Mesothelial cell of epicardium (in vitro differentiated cells): Measurements from ENCODE around the gene CCL25. TPM values are rescaled to one million over a fixed set of nuclear protein-coding genes. Genes with fewer than 3 reads are reported as not detected.

ENCODE experiments used
- DNase-seq, 2 experiments: peaks; one replicate each; pipeline ENCODE4 v3.0.0; 2021; ENCODE audit warnings: low spot score in 2 of 2; ENCODE audit not compliant: unreplicated experiment in 2 of 2
- H3K27ac Mint-ChIP-seq: 2 replicates; pipeline ENCODE4 v1.8.0; 2021; ENCODE audit warnings: mixed read lengths
- H3K27me3 Mint-ChIP-seq: 2 replicates; pipeline ENCODE4 v1.8.0; 2021; ENCODE audit warnings: low read depth, mixed read lengths
- H3K36me3 Mint-ChIP-seq: 2 replicates; pipeline ENCODE4 v1.8.0; 2021; ENCODE audit warnings: mixed read lengths
- H3K4me1 Mint-ChIP-seq: 2 replicates; pipeline ENCODE4 v1.8.0; 2021; ENCODE audit warnings: mixed read lengths
- H3K4me3 Mint-ChIP-seq: 2 replicates; pipeline ENCODE4 v1.8.0; 2021; ENCODE audit warnings: mild to moderate bottlenecking, moderate library complexity, mixed read lengths
- H3K9me3 Mint-ChIP-seq: 2 replicates; pipeline ENCODE4 v1.8.0; 2021; ENCODE audit warnings: mixed read lengths
- CTCF ChIP-seq: fragments of 200-600 bp; sonication (generic); IDR thresholded peaks from one replicate; pipeline ENCODE4 v1.5.0; 2021; ENCODE audit warnings: antibody characterized with exemption; ENCODE audit not compliant: unreplicated experiment
- total RNA-seq: library from RNA; stranded (reverse); gene quantifications from 3 replicates; pipeline ENCODE4 v1.2.1, GENCODE V29; 2021

The CCL25 gene
- total RNA-seq, 1 donor from 2014 or later = 0.42 TPM

GRCh38 chr19:8064911-8065874 is 12.6 kb downstream of the CCL25 start:
- Mint-ChIP-seq H3K36me3 (peaks cover 21% of the 10 kb centered on the region), H3K9me3 (peaks cover 5% of the 10 kb centered on the region), H3K27ac (no peak overlapping the region), H3K4me3 (no peak overlapping the region), H3K27me3 (no peaks in the 10 kb centered on the region), H3K4me1 (no peaks in the 10 kb centered on the region)
- no peak for DNase-seq
- no peak for TF ChIP-seq CTCF

GRCh38 chr19:8065875-8066261 is 13.3 kb downstream of the CCL25 start:
- peaks cover 23% of the 10 kb centered on the region for H3K36me3 Mint-ChIP-seq
- no peaks in the 10 kb centered on the region for H3K4me1 Mint-ChIP-seq
- H3K27me3 Mint-ChIP-seq = no peaks in the 10 kb centered on the region
- no peak overlapping the region for H3K27ac Mint-ChIP-seq
- no peak for TF ChIP-seq CTCF
- no peak for DNase-seq
- H3K9me3 Mint-ChIP-seq = peaks cover 8% of the 10 kb centered on the region
- no peak overlapping the region for H3K4me3 Mint-ChIP-seq

GRCh38 chr19:8069096-8069973 is 16.8 kb downstream of the CCL25 start:
- no peak overlapping the region for H3K4me3 Mint-ChIP-seq
- no peak overlapping the region for H3K27ac Mint-ChIP-seq
- no peak for DNase-seq
- no peaks in the 10 kb centered on the region for H3K4me1 Mint-ChIP-seq
- TF ChIP-seq CTCF = peak; percentile 86
- peaks cover 29% of the 10 kb centered on the region for H3K36me3 Mint-ChIP-seq
- peaks cover 12% of the 10 kb centered on the region for H3K9me3 Mint-ChIP-seq
- no peaks in the 10 kb centered on the region for H3K27me3 Mint-ChIP-seq

- H3K4me3 Mint-ChIP-seq = no peak overlapping the region
- H3K27ac Mint-ChIP-seq = no peak overlapping the region
- H3K9me3 Mint-ChIP-seq = peaks cover 16% of the 10 kb centered on the region
- no peak for TF ChIP-seq CTCF
- no peaks in the 10 kb centered on the region for H3K4me1 Mint-ChIP-seq
- H3K27me3 Mint-ChIP-seq = no peaks in the 10 kb centered on the region
- no peak for DNase-seq
- H3K36me3 Mint-ChIP-seq = peaks cover 42% of the 10 kb centered on the region
Observed at GRCh38 chr19:8071912-8072311, 19.4 kb downstream of the CCL25 start.

- no peak for DNase-seq
Observed at GRCh38 chr19:8074501-8074900, 21.9 kb downstream of the CCL25 start.

More at GRCh38 chr19:8074501-8074900, 21.9 kb downstream of the CCL25 start:
- Mint-ChIP-seq H3K27me3 (no peaks in the 10 kb centered on the region), H3K4me3 (no peak overlapping the region), H3K36me3 (peaks cover 47% of the 10 kb centered on the region), H3K9me3 (peaks cover 16% of the 10 kb centered on the region), H3K27ac (no peak overlapping the region), H3K4me1 (no peaks in the 10 kb centered on the region)
- no peak for TF ChIP-seq CTCF
